ENCODE results near the gene FNTB.

GRCh38 chr14:65079201-65079600 is 92.5 kb downstream of the FNTB start:
- TF ChIP-seq CTCF (conservative IDR thresholded peaks at IDR 0.05; ENCODE audit: low read depth in 2 of 2): no peak
- no peak for TF ChIP-seq POLR2AphosphoS5 (IDR thresholded peaks at IDR 0.05; ENCODE audit: low read depth)

Measured in GM23338 (cell line).